ENCODE results near the gene CTNND2.

The CTNND2 gene

DNA sequence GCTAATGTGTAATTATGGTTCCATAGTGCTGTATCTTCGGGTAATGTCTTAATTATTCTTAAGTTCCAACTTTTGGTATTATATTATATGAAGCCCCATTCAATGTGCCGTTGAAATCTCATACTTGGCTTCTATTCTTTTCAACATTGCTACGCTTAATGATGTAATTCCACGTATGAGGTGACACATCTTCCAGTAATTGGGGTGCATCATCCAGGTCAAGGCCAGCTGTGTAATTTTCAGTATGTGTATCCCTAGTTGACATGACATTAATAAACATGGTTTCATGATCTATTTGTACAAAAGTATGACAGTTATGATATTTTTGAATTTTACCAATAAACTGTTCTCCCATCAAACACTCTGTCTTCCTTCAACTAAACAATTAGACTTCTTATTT lies 546.3 kb downstream of the CTNND2 start:
- DNase-seq (ENCODE audit: low read depth): no peak
- TF ChIP-seq, protein P1, sequence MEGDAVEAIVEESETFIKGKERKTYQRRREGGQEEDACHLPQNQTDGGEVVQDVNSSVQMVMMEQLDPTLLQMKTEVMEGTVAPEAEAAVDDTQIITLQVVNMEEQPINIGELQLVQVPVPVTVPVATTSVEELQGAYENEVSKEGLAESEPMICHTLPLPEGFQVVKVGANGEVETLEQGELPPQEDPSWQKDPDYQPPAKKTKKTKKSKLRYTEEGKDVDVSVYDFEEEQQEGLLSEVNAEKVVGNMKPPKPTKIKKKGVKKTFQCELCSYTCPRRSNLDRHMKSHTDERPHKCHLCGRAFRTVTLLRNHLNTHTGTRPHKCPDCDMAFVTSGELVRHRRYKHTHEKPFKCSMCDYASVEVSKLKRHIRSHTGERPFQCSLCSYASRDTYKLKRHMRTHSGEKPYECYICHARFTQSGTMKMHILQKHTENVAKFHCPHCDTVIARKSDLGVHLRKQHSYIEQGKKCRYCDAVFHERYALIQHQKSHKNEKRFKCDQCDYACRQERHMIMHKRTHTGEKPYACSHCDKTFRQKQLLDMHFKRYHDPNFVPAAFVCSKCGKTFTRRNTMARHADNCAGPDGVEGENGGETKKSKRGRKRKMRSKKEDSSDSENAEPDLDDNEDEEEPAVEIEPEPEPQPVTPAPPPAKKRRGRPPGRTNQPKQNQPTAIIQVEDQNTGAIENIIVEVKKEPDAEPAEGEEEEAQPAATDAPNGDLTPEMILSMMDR (conservative IDR thresholded peaks at IDR 0.05; ENCODE audit: low read depth, low read length): no peak
- no peak overlapping the region for H3K4me3 ChIP-seq (ENCODE audit: low read depth, low read length)

DNA sequence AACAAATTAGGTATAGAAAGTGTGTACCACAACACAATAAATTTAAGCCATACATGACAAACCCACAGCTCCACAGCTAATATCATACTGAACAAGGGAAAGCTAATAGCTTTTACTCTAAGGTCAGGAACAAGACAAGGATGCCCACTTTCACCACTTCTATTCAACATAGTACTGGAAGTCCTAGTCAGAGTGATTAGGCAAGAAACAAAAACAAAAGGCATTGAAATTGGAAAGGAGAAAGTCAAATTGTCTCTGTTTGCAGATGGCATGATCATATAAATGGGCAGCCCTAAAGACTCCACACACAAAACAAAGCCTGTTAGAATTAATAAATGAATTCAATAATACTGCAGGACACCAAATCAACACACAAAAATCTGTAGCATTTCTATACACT lies 548.8 kb downstream of the CTNND2 start:
- TF ChIP-seq, protein P1 (conservative IDR thresholded peaks at IDR 0.05; ENCODE audit: low read depth, low read length): no peak
- DNase-seq (ENCODE audit: low read depth): no peak
- H3K4me3 ChIP-seq (ENCODE audit: low read depth, low read length): no peak overlapping the region

DNA sequence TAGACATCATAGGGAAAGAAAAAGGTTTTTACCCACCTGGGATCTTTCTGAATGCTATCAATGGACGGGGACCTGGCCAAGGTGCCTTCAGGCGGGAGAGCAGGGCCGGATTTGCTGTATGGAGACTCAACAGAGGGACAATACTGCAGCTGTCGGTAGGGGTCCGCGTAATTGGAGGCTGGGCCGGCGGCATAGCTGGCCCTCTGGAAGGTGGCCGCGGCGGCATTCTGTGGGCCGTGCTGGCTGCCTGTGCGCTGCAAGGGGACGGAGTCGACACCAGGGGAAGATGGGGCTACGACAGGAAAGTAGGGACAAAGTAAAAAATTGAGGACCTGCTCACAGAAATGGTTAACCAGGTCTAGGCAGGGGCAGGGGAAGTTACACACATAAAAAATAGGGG lies 557.9 kb downstream of the CTNND2 start:
- TF ChIP-seq, protein P1 (conservative IDR thresholded peaks at IDR 0.05; ENCODE audit: low read depth, low read length): no peak
- H3K4me3 ChIP-seq (ENCODE audit: low read depth, low read length): no peak overlapping the region
- no peak for DNase-seq (ENCODE audit: low read depth)

DNA sequence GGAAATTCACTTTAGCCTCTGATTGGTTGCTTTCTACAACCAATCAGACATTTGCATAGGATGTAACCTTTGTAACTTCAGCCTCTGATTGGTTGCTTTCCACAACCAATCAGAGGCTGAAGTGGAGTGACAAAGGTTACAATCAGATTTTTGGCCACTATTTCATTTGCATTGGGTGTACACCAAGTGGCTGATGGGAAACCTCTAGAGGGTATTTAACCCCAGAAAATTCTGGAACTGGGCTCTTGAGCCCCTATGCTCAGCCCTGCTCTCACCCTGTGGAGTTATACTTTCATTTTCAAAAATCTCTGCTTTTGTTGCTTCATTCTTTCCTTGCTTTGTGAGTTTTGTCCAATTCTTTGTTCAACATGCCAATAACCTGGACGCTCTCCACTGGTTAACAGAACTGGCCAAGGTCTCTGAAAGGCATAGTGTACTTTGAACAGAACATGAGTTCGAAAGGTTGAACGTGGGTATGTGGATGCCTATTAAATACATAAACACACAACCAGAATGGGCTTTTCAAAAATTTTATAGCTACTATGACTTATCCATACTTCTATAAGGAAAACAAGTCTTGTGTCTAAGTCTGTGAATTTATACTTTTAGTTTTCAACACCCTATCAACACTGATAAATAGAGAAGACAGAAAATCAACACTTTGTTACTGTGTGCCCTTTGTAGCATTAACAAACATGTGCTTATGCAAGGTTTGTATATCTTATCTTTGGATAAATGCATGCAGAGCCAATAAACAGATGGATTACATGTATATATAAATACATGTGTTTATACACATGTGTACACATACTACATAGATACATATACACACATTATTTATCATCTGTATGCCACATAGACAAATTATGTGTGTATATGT lies 568.1 kb downstream of the CTNND2 start:
- no peak for DNase-seq (ENCODE audit: low read depth)
- H3K4me3 ChIP-seq (ENCODE audit: low read depth, low read length): no peak overlapping the region
- TF ChIP-seq, protein P1 (conservative IDR thresholded peaks at IDR 0.05; ENCODE audit: low read depth, low read length): no peak

DNA sequence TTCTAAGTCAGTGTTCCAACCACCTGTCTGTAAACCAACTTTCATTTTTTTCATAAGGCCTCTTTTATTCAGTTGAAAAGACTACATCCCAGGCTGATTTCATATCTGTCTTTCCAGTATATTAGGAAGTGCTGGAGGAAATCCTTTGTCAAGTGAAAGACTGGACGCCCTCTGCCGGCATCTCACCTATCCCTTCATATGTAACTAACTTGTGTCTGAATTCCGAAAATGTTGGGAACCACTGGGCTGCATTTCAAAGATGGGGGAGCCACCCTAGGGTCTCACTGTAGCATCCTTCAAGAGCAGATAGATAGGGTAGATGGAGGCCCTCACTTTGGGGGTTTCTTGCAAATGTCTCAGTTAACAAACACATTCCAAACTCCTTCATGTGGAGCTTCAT lies 569.8 kb downstream of the CTNND2 start:
- H3K4me3 ChIP-seq (ENCODE audit: low read depth, low read length): no peak overlapping the region
- DNase-seq (ENCODE audit: low read depth): no peak
- TF ChIP-seq, protein P1 (conservative IDR thresholded peaks at IDR 0.05; ENCODE audit: low read depth, low read length): no peak

DNA sequence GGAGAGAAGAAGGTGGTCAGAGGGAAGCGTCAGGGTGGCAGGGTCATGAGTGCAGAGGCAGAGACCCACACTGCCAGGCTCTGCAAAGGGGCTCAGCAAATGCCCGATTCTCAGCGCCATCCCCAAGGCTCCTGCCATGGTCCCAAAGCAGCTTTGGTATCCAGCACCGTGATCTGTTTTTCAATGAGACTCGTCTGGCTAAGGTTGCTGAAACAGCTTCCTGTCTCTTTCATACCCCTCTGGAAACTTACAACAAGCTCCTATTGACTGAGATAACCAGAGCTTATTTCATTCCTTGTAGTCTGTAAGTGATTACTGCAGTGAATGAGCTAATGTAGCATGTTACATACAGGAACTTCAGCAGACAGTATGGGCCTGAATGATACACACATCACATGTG lies 574.6 kb downstream of the CTNND2 start:
- no peak for DNase-seq (ENCODE audit: low read depth)
- TF ChIP-seq, protein P1 (conservative IDR thresholded peaks at IDR 0.05; ENCODE audit: low read depth, low read length): no peak
- H3K4me3 ChIP-seq (ENCODE audit: low read depth, low read length): no peak overlapping the region
